K562 (cell line): Measurements from ENCODE around the gene BRAT1. TPM values are rescaled to one million over a fixed set of nuclear protein-coding genes. Genes with fewer than 3 reads are reported as not detected.

Experiments
- ATAC-seq: fragments of 200-7000 bp; cut with Tn5 transposase; 3 replicates; pipeline ENCODE4 v1.9.1; 2020; ENCODE audit warnings: moderate library complexity
- BruUV-seq: library from RNA; stranded (reverse); fragments of 400-500 nt; replicated peaks from 2 replicates; lab custom pipeline; 2021; lab: Mats Ljungman, UMichigan
- CTCF ChIA-PET: fragments of 300-600 bp; formaldehyde crosslinking; extraction: SDS; loops from one replicate; lab custom pipeline; 2021; ENCODE audit warnings: low intra/inter-chr PET ratio; lab: Yijun Ruan, JAX
- POLR2A ChIA-PET: fragments of 300-600, 350-650 bp; sonication (Branson Sonifier 250); formaldehyde crosslinking; extraction: SDS; loops from one replicate; lab custom pipeline; 2021; ENCODE audit warnings: antibody characterized with exemption, inconsistent platforms; lab: Yijun Ruan, JAX
- DNase-seq, 4 experiments: peaks; one replicate each; pipeline versions ENCODE4 v3.0.0 to v3.0.0-alpha.2; 2011 to 2018; ENCODE audit warnings: low spot score in 3 of 4, mixed read lengths in 3 of 4; ENCODE audit errors: extremely low read depth in 1 of 4
- FAIRE-seq: peaks from 2 replicates; lab custom pipeline; 2011; peaks lifted over from hg19 to GRCh38; lab: Jason Lieb, UNC
- H2AFZ ChIP-seq: 2 replicates; pipeline ENCODE4 v1.6.0; 2011; ENCODE audit warnings: low read depth, low read length, control low read depth, inconsistent platforms
- H3K27ac ChIP-seq: fragments of 200-600 bp; 3 replicates; pipeline ENCODE4 v1.8.0; 2011; ENCODE audit warnings: low read depth, mild to moderate bottlenecking, control low read depth, inconsistent platforms, low read length, moderate library complexity, mixed read lengths; ENCODE audit errors: extremely low read depth
- H3K27me3 ChIP-seq, 2 experiments: fragments of 300-600 bp in 1 of 2; 2 replicates in 1 of 2; 3 replicates in 1 of 2; pipeline versions ENCODE4 v1.6.0 to v1.8.0; 2011; ENCODE audit warnings: inconsistent platforms in 2 of 2, low read length in 2 of 2, mild to moderate bottlenecking in 1 of 2, mixed read lengths in 1 of 2, moderate library complexity in 1 of 2; ENCODE audit not compliant: control insufficient read depth in 2 of 2, insufficient read depth in 2 of 2
- H3K36me3 ChIP-seq: fragments of 300-600 bp; 3 replicates; pipeline ENCODE4 v1.8.0; 2011; ENCODE audit warnings: mild to moderate bottlenecking, low read length, inconsistent platforms; ENCODE audit not compliant: control insufficient read depth, insufficient read depth
- H3K4me1 ChIP-seq, 2 experiments: fragments of 200-600 bp in 1 of 2; replicated peaks in 1 of 2; 2 replicates in 1 of 2; 3 replicates in 1 of 2; pipeline versions ENCODE4 v1.5.1 to v1.8.0; 2011; ENCODE audit warnings: inconsistent platforms in 2 of 2, low read length in 2 of 2, mild to moderate bottlenecking in 1 of 2, mixed read lengths in 1 of 2, moderate library complexity in 1 of 2; ENCODE audit not compliant: control insufficient read depth in 2 of 2, insufficient read depth in 2 of 2
- H3K4me2 ChIP-seq: 2 replicates; pipeline ENCODE4 v1.6.1; 2011; ENCODE audit warnings: low read length, control low read depth, inconsistent platforms, mixed read lengths; ENCODE audit not compliant: insufficient read depth
- H3K4me3 ChIP-seq: fragments of 200-600 bp; sonication (generic), shearing (Covaris generic); 2 replicates; pipeline ENCODE4 v1.5.1; 2016; ENCODE audit warnings: control low read depth, inconsistent platforms
- H3K79me2 ChIP-seq: fragments of 200-600 bp; 3 replicates; pipeline ENCODE4 v1.8.0; 2011; ENCODE audit warnings: low read length, inconsistent platforms; ENCODE audit not compliant: control insufficient read depth, insufficient read depth
- H3K9ac ChIP-seq, 2 experiments: 2 replicates each; pipeline versions ENCODE4 v1.6.0 to v1.6.1; 2011; ENCODE audit warnings: low read depth in 2 of 2, low read length in 2 of 2, control low read depth in 1 of 2, inconsistent platforms in 1 of 2, mild to moderate bottlenecking in 1 of 2, mixed read lengths in 1 of 2; ENCODE audit not compliant: insufficient read depth in 1 of 2
- H3K9me1 ChIP-seq: one replicate; pipeline ENCODE4 v1.6.0; 2011; ENCODE audit warnings: inconsistent platforms, mild to moderate bottlenecking, low read length, moderate library complexity; ENCODE audit not compliant: control insufficient read depth, insufficient read depth
- H3K9me3 ChIP-seq: replicated peaks from 2 replicates; pipeline ENCODE4 v1.5.1; 2011; ENCODE audit warnings: low read depth, low read length, inconsistent platforms; ENCODE audit not compliant: control insufficient read depth, insufficient read depth
- H4K20me1 ChIP-seq: replicated peaks from 2 replicates; pipeline ENCODE4 v1.6.1; 2011; ENCODE audit warnings: low read length, inconsistent platforms, mixed read lengths; ENCODE audit not compliant: control insufficient read depth, insufficient read depth
- ARNT ChIP-seq, 2 experiments: fragments of 450-650 bp; IDR thresholded peaks; 2 replicates each; pipeline ENCODE4 v1.6.1; 2016; ENCODE audit warnings: mild to moderate bottlenecking in 1 of 2
- CREB3 ChIP-seq: fragments of 450-650 bp; conservative IDR thresholded peaks from 2 replicates; pipeline ENCODE4 v1.6.1; 2016; ENCODE audit warnings: missing genetic modification characterization, low read depth, mild to moderate bottlenecking, missing compliant biosample characterization, moderate library complexity
- ETV5 ChIP-seq: sonication (generic); formaldehyde crosslinking; IDR thresholded peaks from 2 replicates; pipeline ENCODE4 v1.4.0; 2020; ENCODE audit warnings: low read depth, mild to moderate bottlenecking, missing genetic modification reagents
- GATAD2A ChIP-seq: fragments of 450-650 bp; IDR thresholded peaks from 2 replicates; pipeline ENCODE4 v1.6.1; 2017
- MEIS2 ChIP-seq: fragments of 450-650 bp; IDR thresholded peaks from 2 replicates; pipeline ENCODE4 v1.6.1; 2014; ENCODE audit warnings: mild to moderate bottlenecking; ENCODE audit not compliant: partially characterized antibody
- NELFE ChIP-seq: IDR thresholded peaks from 2 replicates; pipeline ENCODE4 v1.6.1; 2011; ENCODE audit warnings: mild to moderate bottlenecking; ENCODE audit not compliant: insufficient read depth, insufficient read length
- NFIX ChIP-seq: fragments of 250-450 bp; sonication (Bioruptor Pico); IDR thresholded peaks from 2 replicates; pipeline ENCODE4 v1.4.0; 2020; ENCODE audit warnings: low read depth, mild to moderate bottlenecking, moderate library complexity
- RBM34 ChIP-seq: fragments of 200-400 bp; formaldehyde crosslinking; IDR thresholded peaks from 2 replicates; pipeline ENCODE4 v1.6.1; 2018; ENCODE audit warnings: low read length, borderline replicate concordance; ENCODE audit not compliant: insufficient read depth
- SMARCC2 ChIP-seq: fragments of 450-650 bp; IDR thresholded peaks from 2 replicates; pipeline ENCODE4 v1.6.1; 2017; ENCODE audit warnings: antibody characterized with exemption, moderate library complexity, mild to moderate bottlenecking, low read depth
- SP2 ChIP-seq: IDR thresholded peaks from 2 replicates; pipeline ENCODE4 v1.6.1; 2011; ENCODE audit warnings: mild to moderate bottlenecking, low read depth, low read length, moderate library complexity; ENCODE audit not compliant: poor library complexity, severe bottlenecking; ENCODE audit errors: extremely low read depth
- TCFL5 ChIP-seq: fragments of 250-450 bp; sonication (Bioruptor Pico); conservative IDR thresholded peaks from 2 replicates; pipeline ENCODE4 v1.6.1; 2021; ENCODE audit warnings: mild to moderate bottlenecking, moderate library complexity, matching md5 sums
- THRAP3 ChIP-seq: fragments of 450-650 bp; IDR thresholded peaks from 2 replicates; pipeline ENCODE4 v1.6.1; 2016; ENCODE audit warnings: mild to moderate bottlenecking, inconsistent platforms, borderline replicate concordance
- ZFP1 ChIP-seq: fragments of 450-650 bp; formaldehyde crosslinking; IDR thresholded peaks from 2 replicates; pipeline ENCODE4 v1.4.0; 2020; ENCODE audit warnings: mild to moderate bottlenecking, mixed read lengths
- ZKSCAN3 ChIP-seq: fragments of 250-450 bp; sonication (Bioruptor Pico); IDR thresholded peaks from 2 replicates; pipeline ENCODE4 v1.4.0; 2020
- ZNF146 ChIP-seq: IDR thresholded peaks from one replicate; pipeline ENCODE4 v1.6.1; 2018; ENCODE audit warnings: missing compliant biosample characterization; ENCODE audit not compliant: unreplicated experiment
- ZNF778 ChIP-seq: fragments of 450-650 bp; formaldehyde crosslinking; IDR thresholded peaks from 2 replicates; pipeline ENCODE4 v1.4.0; 2020; ENCODE audit warnings: mild to moderate bottlenecking, moderate library complexity
- WGBS: fragments of 100-300 bp; shearing (Covaris generic); methylation state at CpG from one replicate; pipeline ENCODE4 v1.1.6; 2016; ENCODE audit warnings: low coverage, mixed read lengths; ENCODE audit not compliant: insufficient coverage; ENCODE audit errors: missing lambda C conversion rate; 5-methylcytosine and 5-hydroxymethylcytosine counted together
- in situ Hi-C: fragments of 300-500 bp; cut with MboI; formaldehyde crosslinking; loops from 4 replicates; pipeline ENCODE4 v1.15.0; 2018; ENCODE audit warnings: inconsistent platforms, mixed read lengths
- intact Hi-C: fragments of 100-400 bp; cut with micrococcal nuclease; formaldehyde crosslinking; loops from 2 replicates; pipeline ENCODE4 v1.14.2; 2022
- polyA plus RNA-seq, 8 experiments: library from polyadenylated mRNA; depleted of rRNA in 4 of 8; stranded (reverse) in 5 of 8; unstranded in 3 of 8; fragments of >200 nt; fragmentation: Nextera tagmentation in 2 of 8; fragmentation: Illumina TruSeq in 1 of 8; extraction: Ambion mirVana in 2 of 8; extraction: Trizol in 1 of 8; gene quantifications; 2 replicates each; pipeline versions ENCODE4 v1.2.1 to v1.2.3, GENCODE V29; 2011 to 2014; ENCODE audit warnings: inconsistent platforms in 1 of 8, missing spikeins in 1 of 8
- total RNA-seq, 7 experiments: library from RNA; depleted of rRNA in 6 of 7; stranded (reverse); fragments of >200 nt in 6 of 7; fragmentation: Illumina TruSeq in 2 of 7; extraction: Trizol in 2 of 7; gene quantifications; 2 replicates each; pipeline versions ENCODE4 v1.2.1 to v1.2.3, GENCODE V29; 2011 to 2021; ENCODE audit warnings: low replicate concordance in 1 of 7

Gene BRAT1
- total and polyA plus RNA-seq, 9 of the 15 experiments (the other 6 are each of a cell fraction or from before 2014, with no cell fraction given): 0.13 to 49.6 (median 10.5) TPM

GRCh38 chr7:2499719-2500430 is 55.4 kb downstream of the BRAT1 start:
- in situ Hi-C loops (no loop called here), intact Hi-C loops (no loop called here)
- ChIA-PET CTCF (no interaction called here), POLR2A (interaction anchor here (0.6 to 1.6 kb wide), 2 partner anchors 9 to 376 kb away, joined by 3 to 8 read pairs; no protein-coding TSS in a partner anchor)
- TF ChIP-seq NFIX: no peak
- TF ChIP-seq CREB3 (tag): no peak
- no peak for TF ChIP-seq ETV5 (CRISPR knock-in tag)
- TF ChIP-seq NELFE: no peak
- TF ChIP-seq THRAP3: no peak
- TF ChIP-seq MEIS2: no peak
- no peak for TF ChIP-seq ZNF778 (CRISPR knock-in tag)
- no peak for TF ChIP-seq TCFL5 (CRISPR knock-in tag)
- no peak for TF ChIP-seq GATAD2A
- no peak for TF ChIP-seq ZNF146 (CRISPR knock-in tag)
- TF ChIP-seq ZFP1: no peak
- TF ChIP-seq SMARCC2: no peak
- no peak for TF ChIP-seq ZKSCAN3
- no peak for TF ChIP-seq RBM34
- TF ChIP-seq ARNT (IDR thresholded peaks at IDR 0.05): no peak
- TF ChIP-seq SP2: no peak
- Histone ChIP-seq H3K79me2 (no peaks in the 10 kb centered on the region), H3K9ac (no peak overlapping the region), H2AFZ (no peak overlapping the region), H3K36me3 (no peaks in the 10 kb centered on the region), H3K4me1 (peaks cover 0 to 45% of the 10 kb centered on the region in 2 experiments; a peak in 2 of 5 replicates), H3K9me1 (no peaks in the 10 kb centered on the region), H4K20me1 (no peaks in the 10 kb centered on the region), H3K4me3 (no peak overlapping the region), H3K27me3 (peaks cover 9 to 48% of the 10 kb centered on the region in 2 experiments; a peak in 3 of 5 replicates), H3K4me2 (no peak overlapping the region), H3K9me3 (no peaks in the 10 kb centered on the region), H3K27ac (no peak overlapping the region)
- ATAC-seq: no peak
- no peak for DNase-seq
- no TSS peak for BruUV-seq
- FAIRE-seq: no peak
- WGBS: 11% methylated on average over 16 of the region's 27 CpGs
